Neural crest cell (in vitro differentiated cells): Measurements from ENCODE around the gene NDC80. TPM values are rescaled to one million over a fixed set of nuclear protein-coding genes. Genes with fewer than 3 reads are reported as not detected.

Source experiments
- DNase-seq: peaks from one replicate; pipeline ENCODE4 v3.0.0; 2021; ENCODE audit warnings: low read depth, mixed read lengths, low spot score
- H3K27ac Mint-ChIP-seq: one replicate; pipeline ENCODE4 v1.8.0; 2021; ENCODE audit warnings: mild to moderate bottlenecking, mixed read lengths; ENCODE audit not compliant: unreplicated experiment
- H3K27me3 Mint-ChIP-seq: 2 replicates; pipeline ENCODE4 v1.8.0; 2021; ENCODE audit warnings: low read depth, mild to moderate bottlenecking, mixed read lengths
- H3K36me3 Mint-ChIP-seq: 2 replicates; pipeline ENCODE4 v1.8.0; 2021; ENCODE audit warnings: low read depth, mild to moderate bottlenecking, mixed read lengths
- H3K4me1 Mint-ChIP-seq: 2 replicates; pipeline ENCODE4 v1.8.0; 2021; ENCODE audit warnings: mixed read lengths
- H3K4me3 Mint-ChIP-seq: one replicate; pipeline ENCODE4 v1.8.0; 2021; ENCODE audit warnings: mild to moderate bottlenecking, mixed read lengths
- H3K9me3 Mint-ChIP-seq: 2 replicates; pipeline ENCODE4 v1.8.0; 2021; ENCODE audit warnings: mixed read lengths
- total RNA-seq: library from RNA; stranded (reverse); gene quantifications from 2 replicates; pipeline ENCODE4 v1.2.1, GENCODE V29; 2021
- TF ChIP-seq, protein P1 (sequence below): fragments of 200-600 bp; sonication (generic); conservative IDR thresholded peaks from 2 replicates; pipeline ENCODE4 v1.5.0; 2021; ENCODE audit warnings: antibody characterized with exemption, mild to moderate bottlenecking

NDC80 gene
- total RNA-seq, 1 donor from 2014 or later, result 52.1 TPM

DNA sequence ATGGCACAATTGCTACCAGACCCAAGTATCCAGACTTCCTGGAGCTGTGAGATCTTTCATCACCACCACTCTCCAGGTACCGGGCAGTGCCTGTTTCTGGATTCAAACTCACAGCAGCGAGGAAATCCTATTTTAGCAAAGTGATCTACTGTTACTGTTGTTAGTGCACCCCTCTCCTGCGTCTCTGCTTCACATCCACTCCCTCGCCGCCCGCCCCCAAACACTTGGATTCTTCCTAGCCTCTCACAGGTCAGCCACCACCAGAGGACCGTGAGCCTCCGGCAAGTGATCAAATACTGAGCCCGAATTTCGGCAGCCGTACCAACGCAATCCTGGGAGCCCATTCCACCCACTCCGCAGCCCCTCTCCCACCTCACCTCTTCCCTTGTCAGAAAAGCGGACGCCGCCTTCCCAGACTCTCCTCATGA, 571 bp upstream of the NDC80 start:
- H3K4me3 Mint-ChIP-seq, result peak overlapping the region; percentile 96
- H3K27me3 Mint-ChIP-seq, result no peaks in the 10 kb centered on the region
- H3K27ac Mint-ChIP-seq, result peak overlapping the region; percentile 99
- no peaks in the 10 kb centered on the region for H3K9me3 Mint-ChIP-seq
- H3K36me3 Mint-ChIP-seq, result peaks cover 3% of the 10 kb centered on the region
- peaks cover 31% of the 10 kb centered on the region for H3K4me1 Mint-ChIP-seq
- peak; percentile 58 for DNase-seq
- TF ChIP-seq, protein P1, sequence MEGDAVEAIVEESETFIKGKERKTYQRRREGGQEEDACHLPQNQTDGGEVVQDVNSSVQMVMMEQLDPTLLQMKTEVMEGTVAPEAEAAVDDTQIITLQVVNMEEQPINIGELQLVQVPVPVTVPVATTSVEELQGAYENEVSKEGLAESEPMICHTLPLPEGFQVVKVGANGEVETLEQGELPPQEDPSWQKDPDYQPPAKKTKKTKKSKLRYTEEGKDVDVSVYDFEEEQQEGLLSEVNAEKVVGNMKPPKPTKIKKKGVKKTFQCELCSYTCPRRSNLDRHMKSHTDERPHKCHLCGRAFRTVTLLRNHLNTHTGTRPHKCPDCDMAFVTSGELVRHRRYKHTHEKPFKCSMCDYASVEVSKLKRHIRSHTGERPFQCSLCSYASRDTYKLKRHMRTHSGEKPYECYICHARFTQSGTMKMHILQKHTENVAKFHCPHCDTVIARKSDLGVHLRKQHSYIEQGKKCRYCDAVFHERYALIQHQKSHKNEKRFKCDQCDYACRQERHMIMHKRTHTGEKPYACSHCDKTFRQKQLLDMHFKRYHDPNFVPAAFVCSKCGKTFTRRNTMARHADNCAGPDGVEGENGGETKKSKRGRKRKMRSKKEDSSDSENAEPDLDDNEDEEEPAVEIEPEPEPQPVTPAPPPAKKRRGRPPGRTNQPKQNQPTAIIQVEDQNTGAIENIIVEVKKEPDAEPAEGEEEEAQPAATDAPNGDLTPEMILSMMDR, result peak; percentile 27

GRCh38 chr18:2572171-2572569, 813 bp downstream of the NDC80 start:
- no peak for DNase-seq
- Mint-ChIP-seq H3K36me3 (no peaks in the 10 kb centered on the region), H3K4me3 (peak overlapping the region; percentile 96), H3K27ac (peak overlapping the region; percentile 99), H3K4me1 (peaks cover 31% of the 10 kb centered on the region), H3K27me3 (no peaks in the 10 kb centered on the region), H3K9me3 (no peaks in the 10 kb centered on the region)
- TF ChIP-seq, protein P1, result no peak

- H3K27ac Mint-ChIP-seq, result peak overlapping the region; percentile 85
- H3K4me1 Mint-ChIP-seq, result peaks cover 31% of the 10 kb centered on the region
- no peaks in the 10 kb centered on the region for H3K27me3 Mint-ChIP-seq
- no peaks in the 10 kb centered on the region for H3K9me3 Mint-ChIP-seq
- TF ChIP-seq, protein P1, result no peak
- H3K4me3 Mint-ChIP-seq, result peak overlapping the region; percentile 96
- no peaks in the 10 kb centered on the region for H3K36me3 Mint-ChIP-seq
- DNase-seq, result no peak
Observed at GRCh38 chr18:2572892-2573291, 1.5 kb downstream of the NDC80 start.

DNA sequence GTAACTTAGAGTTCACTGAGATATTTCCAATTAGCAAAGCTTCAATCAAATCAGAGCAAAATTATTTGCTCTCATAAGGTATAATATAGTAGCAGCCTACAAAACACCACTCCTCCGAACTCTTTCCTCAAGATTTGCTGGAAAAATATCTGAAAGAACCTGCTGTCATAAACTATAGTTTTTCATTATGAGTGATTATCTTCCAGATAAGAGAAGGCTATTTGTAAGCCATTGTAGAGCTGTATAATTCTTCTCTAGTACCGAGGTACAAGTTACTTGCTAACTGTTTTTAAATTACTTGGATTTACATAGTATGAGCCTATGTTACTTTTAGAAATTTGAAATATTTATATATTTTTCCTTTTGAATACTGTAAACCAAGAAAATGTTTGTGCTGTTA, 2.1 kb downstream of the NDC80 start:
- Mint-ChIP-seq H3K36me3 (no peaks in the 10 kb centered on the region), H3K27ac (no peak overlapping the region)

GRCh38 chr18:2587788-2588187, 16.4 kb downstream of the NDC80 start:
- Mint-ChIP-seq H3K9me3 (no peaks in the 10 kb centered on the region), H3K4me3 (no peak overlapping the region), H3K27me3 (no peaks in the 10 kb centered on the region), H3K4me1 (no peaks in the 10 kb centered on the region), H3K27ac (peak overlapping the region; percentile 8), H3K36me3 (peaks cover 11% of the 10 kb centered on the region)
- DNase-seq, result no peak
- TF ChIP-seq, protein P1, result no peak

More for the DNA sequence above, 2.1 kb downstream of the NDC80 start:
- Mint-ChIP-seq H3K27me3 (no peaks in the 10 kb centered on the region), H3K4me3 (peak overlapping the region; percentile 96), H3K4me1 (peaks cover 31% of the 10 kb centered on the region), H3K9me3 (no peaks in the 10 kb centered on the region)
- TF ChIP-seq, protein P1, result no peak
- DNase-seq, result no peak
